Endodermal cell (in vitro differentiated cells): ENCODE results near the gene CELF1. TPM values are rescaled to one million over a fixed set of nuclear protein-coding genes. Genes with fewer than 3 reads are reported as not detected.

Experiments used
- DNase-seq: peaks from one replicate; pipeline ENCODE4 v3.0.0-alpha.2; 2017
- H3K27ac ChIP-seq: 2 replicates; pipeline ENCODE4 v1.5.1; 2013; ENCODE audit warnings: mild to moderate bottlenecking, low read depth, low read length, moderate library complexity
- H3K27me3 ChIP-seq: 2 replicates; pipeline ENCODE4 v1.6.1; 2013; ENCODE audit warnings: mild to moderate bottlenecking, low read length, moderate library complexity; ENCODE audit not compliant: insufficient read depth, control insufficient read depth, poor library complexity, severe bottlenecking
- H3K36me3 ChIP-seq: 2 replicates; pipeline ENCODE4 v1.7.0; 2013; ENCODE audit warnings: mild to moderate bottlenecking, low read length, moderate library complexity; ENCODE audit not compliant: control insufficient read depth, insufficient read depth
- H3K4me1 ChIP-seq: one replicate; pipeline ENCODE4 v1.7.0; 2013; ENCODE audit warnings: low read length; ENCODE audit not compliant: control insufficient read depth, insufficient read depth
- H3K4me3 ChIP-seq: 2 replicates; pipeline ENCODE4 v1.5.1; 2013; ENCODE audit warnings: mild to moderate bottlenecking, low read length, moderate library complexity
- H3K9ac ChIP-seq: 2 replicates; pipeline ENCODE4 v1.6.1; 2013; ENCODE audit warnings: mild to moderate bottlenecking, low read length, moderate library complexity; ENCODE audit not compliant: poor library complexity, severe bottlenecking; ENCODE audit errors: extremely low read depth
- H3K9me3 ChIP-seq: 2 replicates; pipeline ENCODE4 v1.6.1; 2013; ENCODE audit warnings: mild to moderate bottlenecking, low read length, moderate library complexity; ENCODE audit not compliant: control insufficient read depth
- H3K27ac Mint-ChIP-seq: 2 replicates; pipeline ENCODE4 v1.8.0; 2020; ENCODE audit warnings: mixed read lengths
- H3K27me3 Mint-ChIP-seq: 2 replicates; pipeline ENCODE4 v1.8.0; 2021; ENCODE audit warnings: mild to moderate bottlenecking, mixed read lengths; ENCODE audit not compliant: insufficient read depth
- H3K36me3 Mint-ChIP-seq: 2 replicates; pipeline ENCODE4 v1.8.0; 2020; ENCODE audit warnings: low read depth, mixed read lengths
- H3K4me1 Mint-ChIP-seq: 2 replicates; pipeline ENCODE4 v1.8.0; 2020; ENCODE audit warnings: mixed read lengths
- H3K4me3 Mint-ChIP-seq: 2 replicates; pipeline ENCODE4 v1.8.0; 2020; ENCODE audit warnings: mild to moderate bottlenecking, moderate library complexity, mixed read lengths
- H3K9me3 Mint-ChIP-seq: 2 replicates; pipeline ENCODE4 v1.8.0; 2020; ENCODE audit warnings: mild to moderate bottlenecking, mixed read lengths
- CTCF ChIP-seq: fragments of 200-600 bp; sonication (generic); conservative IDR thresholded peaks from 2 replicates; pipeline ENCODE4 v1.5.0; 2021; ENCODE audit warnings: antibody characterized with exemption, mild to moderate bottlenecking
- WGBS, 2 experiments: methylation state at CpG; one replicate each; pipeline versions ENCODE4 v1.1.5 to v1.1.7; 2013; ENCODE audit warnings: missing lambda C conversion rate in 2 of 2, mixed read lengths in 1 of 2; ENCODE audit not compliant: insufficient coverage in 1 of 2, insufficient read length in 1 of 2; 5-methylcytosine and 5-hydroxymethylcytosine counted together
- total RNA-seq, 2 donors: library from RNA; stranded (reverse); fragmentation: NEBNext Ultra II Directional in 1 of 2; extraction: Animal tissue kit (Norgen Biotek cat#: 25700) in 1 of 2; gene quantifications; 2 replicates in 1 of 2; 3 replicates in 1 of 2; pipeline ENCODE4 v1.2.1, GENCODE V29; 2021

The CELF1 gene
- total RNA-seq, 2 donors from 2014 or later, result 202 to 205 TPM

DNA sequence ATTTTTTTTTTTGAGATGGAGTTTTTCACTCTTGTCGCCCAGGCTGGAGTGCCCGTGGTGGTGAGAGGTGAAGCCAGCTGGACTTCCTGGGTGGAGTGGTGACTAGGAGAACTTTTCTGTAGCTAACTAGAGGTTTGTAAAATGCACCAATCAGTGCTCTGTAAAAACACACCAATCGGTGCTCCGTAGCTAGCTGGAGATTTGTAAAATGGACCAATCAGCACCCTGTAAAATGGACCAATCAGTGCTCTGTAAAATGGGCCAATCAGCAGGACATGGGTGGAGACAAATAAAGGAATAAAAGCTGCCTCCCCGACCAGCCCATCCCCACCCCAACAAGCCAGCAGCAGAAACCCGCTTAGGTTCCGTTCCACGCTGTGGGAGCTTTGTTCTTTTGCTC, 99.6 kb downstream of the CELF1 start:
- 96% methylated on average over 4 to 8 of the region's 8 CpGs for WGBS, 2 experiments
- Mint-ChIP-seq H3K9me3 (no peaks in the 10 kb centered on the region), H3K36me3 (peaks cover 6% of the 10 kb centered on the region), H3K4me3 (no peak overlapping the region), H3K4me1 (no peaks in the 10 kb centered on the region), H3K27ac (no peak overlapping the region), H3K27me3 (no peaks in the 10 kb centered on the region)
- Histone ChIP-seq H3K9me3 (no peaks in the 10 kb centered on the region), H3K9ac (no peak overlapping the region), H3K4me3 (no peak overlapping the region), H3K36me3 (no peaks in the 10 kb centered on the region), H3K27ac (no peak overlapping the region), H3K27me3 (no peaks in the 10 kb centered on the region), H3K4me1 (no peaks in the 10 kb centered on the region)
- TF ChIP-seq CTCF, result no peak
- no peak for DNase-seq

- no peak for DNase-seq
- no peak overlapping the region for H3K9ac ChIP-seq
Measured at GRCh38 chr11:47451990-47452389, 100.9 kb downstream of the CELF1 start.

DNA sequence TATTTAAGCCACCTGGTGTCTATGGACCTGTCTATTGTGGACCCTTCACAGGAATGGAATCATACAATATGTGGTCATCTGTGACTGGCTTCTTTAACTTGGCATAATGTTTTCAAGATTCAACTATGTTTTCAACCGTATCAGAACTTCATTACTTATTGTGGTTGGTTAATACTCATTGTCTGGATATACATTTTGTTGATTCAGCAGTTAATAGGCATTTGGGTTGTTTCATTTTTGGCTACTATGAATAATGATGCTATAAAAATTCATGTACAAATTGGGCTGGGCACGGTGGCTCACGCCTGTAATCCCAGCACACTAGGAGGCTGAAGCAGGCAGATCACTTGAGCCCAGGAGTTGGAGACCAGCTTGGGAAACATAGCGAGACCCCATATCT, 101.5 kb downstream of the CELF1 start:
- H3K9me3 ChIP-seq, result no peaks in the 10 kb centered on the region
- WGBS, 2 experiments, result 93 to 100% methylated on average over 1 to 3 of the region's 4 CpGs
- no peak overlapping the region for H3K4me3 Mint-ChIP-seq
- H3K36me3 ChIP-seq, result no peaks in the 10 kb centered on the region
- no peaks in the 10 kb centered on the region for H3K27me3 Mint-ChIP-seq
- H3K4me3 ChIP-seq, result no peak overlapping the region
- H3K27me3 ChIP-seq, result no peaks in the 10 kb centered on the region
- no peak overlapping the region for H3K9ac ChIP-seq
- no peaks in the 10 kb centered on the region for H3K4me1 Mint-ChIP-seq
- no peak overlapping the region for H3K27ac Mint-ChIP-seq
- no peaks in the 10 kb centered on the region for H3K4me1 ChIP-seq
- peaks cover 7% of the 10 kb centered on the region for H3K36me3 Mint-ChIP-seq
- H3K27ac ChIP-seq, result no peak overlapping the region
- DNase-seq, result no peak
- H3K9me3 Mint-ChIP-seq, result no peaks in the 10 kb centered on the region
- TF ChIP-seq CTCF, result no peak

More at GRCh38 chr11:47451990-47452389, 100.9 kb downstream of the CELF1 start:
- Mint-ChIP-seq H3K36me3 (peaks cover 7% of the 10 kb centered on the region), H3K4me3 (no peak overlapping the region), H3K27me3 (no peaks in the 10 kb centered on the region), H3K9me3 (no peaks in the 10 kb centered on the region), H3K4me1 (no peaks in the 10 kb centered on the region), H3K27ac (no peak overlapping the region)
- no peaks in the 10 kb centered on the region for H3K27me3 ChIP-seq
- no peaks in the 10 kb centered on the region for H3K9me3 ChIP-seq
- H3K27ac ChIP-seq, result no peak overlapping the region
- 97 to 100% methylated on average over 2 to 4 of the region's 4 CpGs for WGBS, 2 experiments
- no peak for TF ChIP-seq CTCF
- H3K4me1 ChIP-seq, result no peaks in the 10 kb centered on the region
- H3K4me3 ChIP-seq, result no peak overlapping the region
- no peaks in the 10 kb centered on the region for H3K36me3 ChIP-seq
